IPS-18a (cell line): ENCODE results near the gene TRIM6.
A peak's percentile ranks its signal among the peaks of the same experiment; 100 is the strongest.

Experiments used
- H3K27ac ChIP-seq: one replicate; pipeline ENCODE4 v1.5.1; 2013; ENCODE audit warnings: low read length
- H3K27me3 ChIP-seq: one replicate; pipeline ENCODE4 v1.6.1; 2013; ENCODE audit warnings: mild to moderate bottlenecking, low read length; ENCODE audit not compliant: control insufficient read depth, insufficient read depth
- H3K36me3 ChIP-seq: one replicate; pipeline ENCODE4 v1.6.1; 2013; ENCODE audit warnings: low read depth, low read length; ENCODE audit not compliant: control insufficient read depth
- H3K4me1 ChIP-seq: one replicate; pipeline ENCODE4 v1.6.1; 2013; ENCODE audit warnings: low read depth, low read length; ENCODE audit not compliant: control insufficient read depth
- H3K4me3 ChIP-seq: one replicate; pipeline ENCODE4 v1.5.1; 2013; ENCODE audit warnings: low read length
- H3K9ac ChIP-seq: one replicate; pipeline ENCODE4 v1.6.1; 2013; ENCODE audit warnings: mild to moderate bottlenecking, low read length, moderate library complexity
- H3K9me3 ChIP-seq: one replicate; pipeline ENCODE4 v1.6.1; 2013; ENCODE audit warnings: low read depth, low read length; ENCODE audit not compliant: control insufficient read depth

Gene TRIM6

DNA sequence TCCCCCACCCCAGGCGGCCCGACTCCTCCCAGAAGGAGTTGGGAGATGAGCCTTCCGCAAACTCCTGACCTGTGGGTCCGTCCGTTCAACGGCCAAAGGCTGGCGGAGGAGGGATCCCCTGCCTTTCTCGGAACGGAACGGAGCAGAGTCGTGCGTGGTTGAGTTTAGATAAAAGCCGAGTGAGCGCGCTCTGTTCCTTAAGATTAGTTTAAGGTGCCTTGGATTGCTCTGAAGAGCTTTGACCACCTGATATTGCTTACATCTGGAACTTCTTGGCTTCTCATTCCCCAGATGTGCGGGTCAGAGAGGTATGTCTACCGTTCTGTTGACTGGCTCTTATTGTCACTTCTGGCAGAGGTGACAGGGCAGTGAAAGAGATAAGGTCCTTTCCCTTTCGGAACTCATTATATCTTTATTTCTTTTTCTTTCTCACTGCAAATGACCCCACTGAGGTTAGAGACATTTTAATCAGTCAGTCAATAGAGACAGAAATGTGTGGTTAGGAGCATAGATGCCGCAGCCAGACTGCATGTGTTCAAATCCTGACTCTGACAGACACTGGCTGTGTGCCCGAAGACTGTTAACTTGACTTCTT, at the start of gene TRIM6:
Gene TRIM6, plus strand, starts transcription at position 31 of the 595 bp plus-strand sequence. Its CDS starts 261 bp downstream, at position 292.
- Histone ChIP-seq H3K27me3 (no peaks in the 10 kb centered on the region), H3K9ac (peak within 1 kb of the TSS; percentile 58), H3K36me3 (no peaks in the 10 kb centered on the region), H3K4me3 (peak within 1 kb of the TSS; percentile 89), H3K27ac (no peak within 1 kb of the TSS), H3K9me3 (no peaks in the 10 kb centered on the region), H3K4me1 (peaks cover 26% of the 10 kb centered on the region)

GRCh38 chr11:5547982-5548381, 48.5 kb upstream of the TRIM6 start:
- H3K9me3 ChIP-seq, result no peaks in the 10 kb centered on the region
- H3K4me1 ChIP-seq, result no peaks in the 10 kb centered on the region
- no peak overlapping the region for H3K27ac ChIP-seq
- H3K36me3 ChIP-seq, result no peaks in the 10 kb centered on the region
- no peak overlapping the region for H3K9ac ChIP-seq
- H3K4me3 ChIP-seq, result no peak overlapping the region
- no peaks in the 10 kb centered on the region for H3K27me3 ChIP-seq

- no peaks in the 10 kb centered on the region for H3K9me3 ChIP-seq
- no peak within 1 kb of the TSS for H3K4me3 ChIP-seq
- no peaks in the 10 kb centered on the region for H3K27me3 ChIP-seq
- no peak within 1 kb of the TSS for H3K27ac ChIP-seq
- no peak within 1 kb of the TSS for H3K9ac ChIP-seq
- H3K36me3 ChIP-seq, result no peaks in the 10 kb centered on the region
- H3K4me1 ChIP-seq, result no peaks in the 10 kb centered on the region
Observed at GRCh38 chr11:5548440-5548839, 48.0 kb upstream of the TRIM6 start, which contains the start of gene OR52H1. Gene OR52H1 (minus strand): TSS chr11:5548540. CDS start chr11:5545505, 3,035 bp downstream.

DNA sequence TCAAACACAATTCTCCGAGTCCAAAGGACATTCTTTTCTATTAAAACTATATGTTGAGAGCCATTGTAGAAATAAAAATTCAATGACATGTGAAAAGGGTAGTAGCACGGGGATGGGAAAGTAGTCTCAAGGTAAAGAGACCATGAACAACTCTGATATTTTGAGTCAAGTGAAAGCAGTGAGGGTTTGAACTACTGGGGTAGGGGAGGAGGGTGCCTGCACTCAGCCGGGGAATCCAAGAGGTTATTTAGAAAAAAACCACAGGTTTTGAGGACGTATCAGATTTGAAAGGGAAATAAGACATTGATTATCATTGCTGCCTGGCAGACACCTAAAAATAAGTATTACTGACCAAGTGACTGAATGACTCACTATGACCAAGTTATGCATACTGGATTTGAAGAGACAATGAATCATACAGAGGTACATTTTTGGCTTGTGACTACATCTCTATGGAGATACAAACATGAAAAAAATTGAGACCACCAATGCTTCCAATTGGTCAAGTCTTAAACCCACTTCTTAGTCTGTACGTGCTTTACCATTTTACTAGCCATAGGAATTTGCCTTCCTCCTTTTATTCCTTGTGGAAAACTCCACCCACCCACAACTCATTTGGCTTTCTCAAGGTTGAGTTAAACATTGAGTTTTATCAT, 45.9 kb upstream of the TRIM6 start:
- Histone ChIP-seq H3K27ac (no peak overlapping the region), H3K9me3 (no peaks in the 10 kb centered on the region), H3K36me3 (no peaks in the 10 kb centered on the region), H3K27me3 (no peaks in the 10 kb centered on the region), H3K4me1 (no peaks in the 10 kb centered on the region), H3K4me3 (no peak overlapping the region), H3K9ac (no peak overlapping the region)

GRCh38 chr11:5553343-5553742, 43.1 kb upstream of the TRIM6 start:
- no peak overlapping the region for H3K27ac ChIP-seq
- no peak overlapping the region for H3K9ac ChIP-seq
- no peaks in the 10 kb centered on the region for H3K36me3 ChIP-seq
- no peak overlapping the region for H3K4me3 ChIP-seq
- H3K4me1 ChIP-seq, result peaks cover 8% of the 10 kb centered on the region
- no peaks in the 10 kb centered on the region for H3K9me3 ChIP-seq
- H3K27me3 ChIP-seq, result no peaks in the 10 kb centered on the region

GRCh38 chr11:5556596-5557188, 39.7 kb upstream of the TRIM6 start:
- no peak overlapping the region for H3K4me3 ChIP-seq
- no peaks in the 10 kb centered on the region for H3K27me3 ChIP-seq
- H3K9ac ChIP-seq, result no peak overlapping the region
- no peak overlapping the region for H3K27ac ChIP-seq
- H3K9me3 ChIP-seq, result no peaks in the 10 kb centered on the region
- H3K36me3 ChIP-seq, result no peaks in the 10 kb centered on the region
- H3K4me1 ChIP-seq, result peaks cover 8% of the 10 kb centered on the region

DNA sequence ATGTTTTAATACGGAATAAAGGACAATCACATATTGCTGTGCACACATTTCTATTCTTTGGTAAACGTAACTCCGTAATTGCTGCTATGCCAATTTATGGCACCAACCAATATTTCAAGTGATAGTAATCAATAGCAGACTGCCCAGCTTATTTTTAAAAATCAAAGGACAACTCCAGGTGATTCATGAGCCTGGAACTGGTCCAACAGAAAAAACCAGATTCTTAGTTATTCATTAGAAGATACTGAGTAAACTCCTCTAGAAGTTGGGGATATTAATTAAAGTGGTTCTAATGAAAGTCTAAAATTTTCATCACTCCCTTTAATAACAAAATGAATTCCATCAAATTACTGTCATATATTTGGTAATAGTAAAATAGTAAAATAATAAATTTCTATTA, 38.7 kb upstream of the TRIM6 start:
- H3K4me1 ChIP-seq, result peaks cover 8% of the 10 kb centered on the region
- H3K36me3 ChIP-seq, result no peaks in the 10 kb centered on the region
- no peak overlapping the region for H3K9ac ChIP-seq
- H3K4me3 ChIP-seq, result no peak overlapping the region
- H3K9me3 ChIP-seq, result no peaks in the 10 kb centered on the region
- no peak overlapping the region for H3K27ac ChIP-seq
- H3K27me3 ChIP-seq, result no peaks in the 10 kb centered on the region

GRCh38 chr11:5564259-5565019, 32.0 kb upstream of the TRIM6 start:
- H3K27ac ChIP-seq, result no peak overlapping the region

GRCh38 chr11:5574654-5575053, 21.8 kb upstream of the TRIM6 start:
- Histone ChIP-seq H3K27ac (no peak overlapping the region), H3K4me3 (no peak overlapping the region), H3K36me3 (no peaks in the 10 kb centered on the region), H3K9me3 (no peaks in the 10 kb centered on the region), H3K4me1 (no peaks in the 10 kb centered on the region), H3K27me3 (no peaks in the 10 kb centered on the region), H3K9ac (no peak overlapping the region)

More at GRCh38 chr11:5564259-5565019, 32.0 kb upstream of the TRIM6 start:
- Histone ChIP-seq H3K9me3 (no peaks in the 10 kb centered on the region), H3K9ac (no peak overlapping the region), H3K4me3 (no peak overlapping the region), H3K36me3 (no peaks in the 10 kb centered on the region), H3K4me1 (no peaks in the 10 kb centered on the region), H3K27me3 (no peaks in the 10 kb centered on the region)

GRCh38 chr11:5575152-5575551, 21.3 kb upstream of the TRIM6 start:
- Histone ChIP-seq H3K4me1 (no peaks in the 10 kb centered on the region), H3K27ac (no peak overlapping the region), H3K9ac (no peak overlapping the region), H3K27me3 (no peaks in the 10 kb centered on the region), H3K9me3 (no peaks in the 10 kb centered on the region), H3K4me3 (no peak overlapping the region), H3K36me3 (no peaks in the 10 kb centered on the region)

- Histone ChIP-seq H3K4me1 (no peaks in the 10 kb centered on the region), H3K27me3 (no peaks in the 10 kb centered on the region), H3K36me3 (no peaks in the 10 kb centered on the region), H3K9ac (no peak overlapping the region), H3K9me3 (no peaks in the 10 kb centered on the region), H3K27ac (no peak overlapping the region), H3K4me3 (no peak overlapping the region)
Observed at GRCh38 chr11:5577101-5577500, 19.3 kb upstream of the TRIM6 start.
